ENCODE data around the gene MARK2.
"Not testable (repeated sequence)": the region's sequence is repeated elsewhere in the genome, so short reads cannot be mapped to it uniquely, and the experiment has no call there.

The MARK2 gene

GRCh38 chr11:63838678-63839507 lies at the start of gene MARK2:
TSS of gene MARK2 (plus strand) at chr11:63839110. CDS start at chr11:63839507, 397 bp downstream.
- DNase-seq, result peak; percentile 100

GRCh38 chr11:63791495-63792167 lies 47.3 kb upstream of the MARK2 start:
- DNase-seq, result no peak

- DNase-seq, result no peak
Observed at GRCh38 chr11:63793161-63793560, 45.7 kb upstream of the MARK2 start.

GRCh38 chr11:63795066-63795465 lies 43.8 kb upstream of the MARK2 start:
- no peak for DNase-seq

GRCh38 chr11:63800921-63801320 lies 38.0 kb upstream of the MARK2 start:
- DNase-seq, result no peak

GRCh38 chr11:63802637-63803414 lies 36.1 kb upstream of the MARK2 start:
- DNase-seq, result no peak

GRCh38 chr11:63804259-63804658 lies 34.7 kb upstream of the MARK2 start:
- no peak for DNase-seq

- DNase-seq, result no peak
Observed at GRCh38 chr11:63805844-63806415, 33.0 kb upstream of the MARK2 start.

GRCh38 chr11:63810383-63810782 lies 28.5 kb upstream of the MARK2 start:
- DNase-seq, result not testable (repeated sequence)

- DNase-seq, result no peak
Observed at GRCh38 chr11:63811522-63811921, 27.4 kb upstream of the MARK2 start.

- peak; percentile 64 for DNase-seq
Observed at GRCh38 chr11:63813035-63813562, 25.8 kb upstream of the MARK2 start, which contains the start of gene SPINDOC. TSS of gene SPINDOC (plus strand) at chr11:63813456. CDS start at chr11:63813687, 231 bp downstream.

GRCh38 chr11:63813563-63814382 lies 25.1 kb upstream of the MARK2 start:
- peak; percentile 13 for DNase-seq

- DNase-seq, result no peak
Observed at GRCh38 chr11:63814383-63814736, 24.6 kb upstream of the MARK2 start.

- no peak for DNase-seq
Observed at GRCh38 chr11:63816166-63816565, 22.7 kb upstream of the MARK2 start.

- no peak for DNase-seq
Observed at GRCh38 chr11:63816732-63817131, 22.2 kb upstream of the MARK2 start.

GRCh38 chr11:63817758-63818498 lies 21.0 kb upstream of the MARK2 start:
- no peak for DNase-seq

- no peak for DNase-seq
Observed at GRCh38 chr11:63818609-63819008, 20.3 kb upstream of the MARK2 start.

GRCh38 chr11:63821411-63821810 lies 17.5 kb upstream of the MARK2 start:
- DNase-seq, result no peak

- no peak for DNase-seq
Observed at GRCh38 chr11:63826471-63827190, 12.3 kb upstream of the MARK2 start.

GRCh38 chr11:63829823-63830489 lies 9.0 kb upstream of the MARK2 start:
- no peak for DNase-seq
